HUES48 (cell line): ENCODE measurements around the gene ARHGAP23.
"Not testable (repeated sequence)": the region's sequence is repeated elsewhere in the genome, so short reads cannot be mapped to it uniquely, and the experiment has no call there.

Experiments
- H3K27ac ChIP-seq: one replicate; pipeline ENCODE4 v1.7.0; 2013; ENCODE audit warnings: low read depth, low read length, inconsistent platforms
- H3K27me3 ChIP-seq: 2 replicates; pipeline ENCODE4 v1.6.1; 2013; ENCODE audit warnings: mild to moderate bottlenecking, low read length; ENCODE audit not compliant: control insufficient read depth, insufficient read depth
- H3K36me3 ChIP-seq: 2 replicates; pipeline ENCODE4 v1.6.1; 2013; ENCODE audit warnings: low read length; ENCODE audit not compliant: control insufficient read depth, insufficient read depth
- H3K4me1 ChIP-seq: 2 replicates; pipeline ENCODE4 v1.6.1; 2013; ENCODE audit warnings: mild to moderate bottlenecking, low read length; ENCODE audit not compliant: control insufficient read depth, insufficient read depth
- H3K4me3 ChIP-seq: 2 replicates; pipeline ENCODE4 v1.5.1; 2013; ENCODE audit warnings: mild to moderate bottlenecking, low read depth, low read length
- H3K9ac ChIP-seq: 2 replicates; pipeline ENCODE4 v1.6.1; 2013; ENCODE audit warnings: mild to moderate bottlenecking, low read depth, low read length, moderate library complexity
- H3K9me3 ChIP-seq: 2 replicates; pipeline ENCODE4 v1.6.1; 2013; ENCODE audit warnings: low read length; ENCODE audit not compliant: control insufficient read depth, insufficient read depth

Gene ARHGAP23

GRCh38 chr17:38497656-38498055 is 69.4 kb downstream of the ARHGAP23 start:
- peaks cover 22% of the 10 kb centered on the region for H3K36me3 ChIP-seq
- not testable (repeated sequence) for H3K27me3 ChIP-seq, H3K9me3 ChIP-seq, H3K9ac ChIP-seq, H3K4me3 ChIP-seq, H3K27ac ChIP-seq, H3K4me1 ChIP-seq

- Histone ChIP-seq H3K4me1 (no peaks in the 10 kb centered on the region), H3K27me3 (no peaks in the 10 kb centered on the region), H3K4me3 (no peak overlapping the region), H3K9ac (no peak overlapping the region), H3K9me3 (no peaks in the 10 kb centered on the region), H3K36me3 (peaks cover 24% of the 10 kb centered on the region), H3K27ac (no peak overlapping the region)
Observed at GRCh38 chr17:38498353-38498752, 70.1 kb downstream of the ARHGAP23 start.

- not testable (repeated sequence) for H3K27me3 ChIP-seq, H3K4me3 ChIP-seq, H3K27ac ChIP-seq, H3K9ac ChIP-seq, H3K9me3 ChIP-seq, H3K4me1 ChIP-seq
- H3K36me3 ChIP-seq, result peaks cover 21% of the 10 kb centered on the region
Observed at GRCh38 chr17:38499230-38499629, 71.0 kb downstream of the ARHGAP23 start.

DNA sequence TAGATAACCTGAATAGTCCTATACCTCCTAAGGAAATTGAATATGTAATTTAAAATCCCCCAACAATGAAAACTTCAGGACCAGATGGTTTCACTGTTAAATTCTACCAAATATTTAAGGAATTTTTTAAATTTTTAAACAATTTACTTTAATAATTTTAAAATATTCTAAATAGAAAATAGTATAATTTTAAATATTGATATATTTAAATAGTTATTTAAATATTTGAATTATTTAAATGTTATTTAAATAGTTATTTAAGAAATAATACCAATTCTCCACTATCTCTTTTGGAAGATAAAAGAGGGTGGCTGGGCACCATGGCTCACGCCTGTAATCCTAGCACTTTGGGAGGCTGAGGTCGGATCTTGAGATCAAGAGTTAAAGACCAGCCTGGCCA is 73.5 kb downstream of the ARHGAP23 start:
- H3K9ac ChIP-seq, H3K9me3 ChIP-seq, H3K4me1 ChIP-seq, H3K27ac ChIP-seq, H3K27me3 ChIP-seq, H3K4me3 ChIP-seq: not testable (repeated sequence)
- peaks cover 32% of the 10 kb centered on the region for H3K36me3 ChIP-seq

GRCh38 chr17:38503286-38503913 is 75.1 kb downstream of the ARHGAP23 start:
- H3K4me1 ChIP-seq, H3K9ac ChIP-seq, H3K4me3 ChIP-seq, H3K9me3 ChIP-seq, H3K27ac ChIP-seq, H3K27me3 ChIP-seq: not testable (repeated sequence)
- peaks cover 29% of the 10 kb centered on the region for H3K36me3 ChIP-seq

DNA sequence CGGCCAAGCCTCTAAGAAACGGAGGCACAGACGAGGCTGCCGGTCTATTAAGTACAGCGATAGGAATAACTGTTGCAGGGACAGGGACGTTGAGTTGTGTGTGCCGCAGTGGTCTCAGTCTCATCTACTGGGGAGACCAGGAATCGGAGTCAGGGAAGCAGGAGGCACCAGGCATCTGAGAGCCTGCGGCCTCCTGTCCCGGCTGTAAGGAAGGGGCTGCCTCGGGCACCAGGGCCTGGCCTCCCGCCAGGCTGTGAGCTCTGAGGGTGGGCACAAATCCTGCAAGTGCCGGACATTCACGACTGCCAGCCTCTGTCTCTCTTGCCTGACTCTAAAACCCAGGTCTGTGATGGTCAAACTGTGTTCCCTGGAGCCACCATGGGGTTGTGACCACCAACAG is 76.0 kb downstream of the ARHGAP23 start:
- Histone ChIP-seq H3K27me3 (no peaks in the 10 kb centered on the region), H3K27ac (no peak overlapping the region), H3K36me3 (peaks cover 29% of the 10 kb centered on the region)

DNA sequence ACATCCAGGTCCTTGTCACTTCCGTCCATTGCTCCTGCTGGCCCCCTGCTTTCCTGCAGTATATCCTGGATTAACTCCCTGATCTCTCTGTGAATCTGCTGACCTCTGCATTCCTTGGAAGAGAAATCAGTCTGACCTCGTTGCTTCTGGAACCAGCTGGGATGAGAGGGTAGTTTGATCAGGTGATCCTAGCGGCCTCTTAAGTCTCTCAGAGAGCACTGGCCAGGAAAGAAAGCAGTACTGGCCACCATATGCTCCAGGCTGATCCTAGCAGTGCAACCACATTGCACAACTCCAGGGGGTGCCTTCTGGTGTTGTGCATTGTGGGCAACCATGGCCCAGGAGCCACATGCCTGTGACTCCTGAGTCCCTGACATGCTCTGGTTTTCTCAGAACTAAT is 79.2 kb downstream of the ARHGAP23 start:
- Histone ChIP-seq H3K27ac (no peak overlapping the region), H3K9me3 (no peaks in the 10 kb centered on the region), H3K9ac (no peak overlapping the region), H3K4me1 (peaks cover 25% of the 10 kb centered on the region), H3K27me3 (peaks cover 30% of the 10 kb centered on the region), H3K36me3 (peaks cover 29% of the 10 kb centered on the region), H3K4me3 (no peak overlapping the region)

More for the DNA sequence above, 76.0 kb downstream of the ARHGAP23 start:
- Histone ChIP-seq H3K4me3 (no peak overlapping the region), H3K9ac (no peak overlapping the region), H3K4me1 (peaks cover 13% of the 10 kb centered on the region), H3K9me3 (no peaks in the 10 kb centered on the region)

DNA sequence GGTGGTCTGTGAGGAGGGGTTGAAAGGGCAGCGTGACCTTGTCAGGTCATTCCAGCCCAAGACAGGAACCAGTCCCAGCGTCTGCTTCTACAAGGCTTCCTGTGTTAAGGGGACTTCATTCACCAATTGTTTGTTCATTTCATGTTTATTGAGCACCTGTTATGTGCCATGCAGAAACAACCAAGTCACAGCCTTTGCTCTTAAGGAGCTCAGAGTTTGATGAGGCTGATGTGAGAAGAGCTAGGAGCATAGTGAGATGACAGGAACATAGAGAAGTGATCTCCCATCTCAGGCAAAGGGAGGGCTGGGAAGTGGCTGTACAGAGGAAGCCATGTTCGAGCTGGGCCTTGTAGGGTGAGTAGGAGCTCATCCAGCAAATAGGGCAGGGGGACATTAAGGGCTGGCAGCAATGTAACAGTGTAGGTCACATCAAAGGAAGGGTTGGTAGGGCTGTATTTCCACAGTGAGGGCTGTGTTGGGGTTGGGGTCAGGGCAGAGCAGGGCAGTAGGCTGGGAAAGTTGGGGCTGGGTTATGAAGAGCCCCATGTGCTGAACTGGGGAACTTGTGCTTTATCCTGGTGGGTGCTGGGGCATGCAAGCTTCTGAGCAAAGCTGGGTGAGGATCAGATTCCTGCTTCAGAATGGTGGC is 79.8 kb downstream of the ARHGAP23 start:
- H3K4me1 ChIP-seq, result peaks cover 25% of the 10 kb centered on the region
- no peaks in the 10 kb centered on the region for H3K9me3 ChIP-seq
- peaks cover 25% of the 10 kb centered on the region for H3K36me3 ChIP-seq
- H3K4me3 ChIP-seq, result no peak overlapping the region
- H3K27ac ChIP-seq, result no peak overlapping the region
- peaks cover 34% of the 10 kb centered on the region for H3K27me3 ChIP-seq
- no peak overlapping the region for H3K9ac ChIP-seq

- Histone ChIP-seq H3K36me3 (peaks cover 22% of the 10 kb centered on the region), H3K27ac (peak overlapping the region; percentile 68), H3K9me3 (no peaks in the 10 kb centered on the region), H3K27me3 (peaks cover 34% of the 10 kb centered on the region), H3K4me1 (peaks cover 25% of the 10 kb centered on the region), H3K4me3 (no peak overlapping the region), H3K9ac (no peak overlapping the region)
Observed at GRCh38 chr17:38508570-38508950, 80.3 kb downstream of the ARHGAP23 start.

- Histone ChIP-seq H3K4me1 (peaks cover 25% of the 10 kb centered on the region), H3K9ac (no peak overlapping the region), H3K4me3 (peak overlapping the region; percentile 44), H3K9me3 (no peaks in the 10 kb centered on the region), H3K27ac (peak overlapping the region; percentile 68), H3K27me3 (peaks cover 34% of the 10 kb centered on the region), H3K36me3 (peaks cover 17% of the 10 kb centered on the region)
Observed at GRCh38 chr17:38508954-38509771, 80.9 kb downstream of the ARHGAP23 start.
